HG02852 (cell line): Measurements from ENCODE around the gene TULP3.

ENCODE experiments used
- ATAC-seq: cut with Tn5 transposase; IDR thresholded peaks from one replicate; pipeline ENCODE4 v1.9.1; 2021; ENCODE audit warnings: mild to moderate bottlenecking, moderate library complexity; ENCODE audit not compliant: unreplicated experiment

Gene TULP3

DNA sequence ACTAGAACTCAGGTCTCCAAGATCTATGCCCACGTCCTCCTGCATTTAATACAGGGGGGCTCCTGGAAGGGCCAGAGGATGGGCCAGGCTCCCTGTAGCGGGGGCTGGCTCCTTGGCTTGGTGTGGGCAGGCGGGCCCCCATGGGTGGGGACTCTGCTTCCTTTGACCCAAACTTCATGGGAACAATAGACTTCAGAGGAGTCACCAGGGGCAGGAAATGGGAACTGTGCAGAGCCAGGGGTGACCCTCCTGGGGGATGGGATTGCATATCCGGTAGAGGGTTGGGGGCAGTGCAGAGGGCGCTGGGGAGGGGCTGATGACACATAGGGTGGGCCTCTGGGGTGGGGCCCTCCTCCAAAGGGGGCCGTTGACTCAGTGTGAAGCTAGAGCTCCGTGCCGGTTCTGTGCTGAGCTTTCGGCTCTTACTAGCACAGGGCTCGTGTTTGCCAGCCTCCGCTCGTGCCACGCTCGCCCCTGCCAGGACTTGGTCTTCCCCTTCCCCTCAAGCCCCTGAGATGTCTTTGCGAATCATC lies 73.1 kb downstream of the TULP3 start:
- no peak for ATAC-seq

DNA sequence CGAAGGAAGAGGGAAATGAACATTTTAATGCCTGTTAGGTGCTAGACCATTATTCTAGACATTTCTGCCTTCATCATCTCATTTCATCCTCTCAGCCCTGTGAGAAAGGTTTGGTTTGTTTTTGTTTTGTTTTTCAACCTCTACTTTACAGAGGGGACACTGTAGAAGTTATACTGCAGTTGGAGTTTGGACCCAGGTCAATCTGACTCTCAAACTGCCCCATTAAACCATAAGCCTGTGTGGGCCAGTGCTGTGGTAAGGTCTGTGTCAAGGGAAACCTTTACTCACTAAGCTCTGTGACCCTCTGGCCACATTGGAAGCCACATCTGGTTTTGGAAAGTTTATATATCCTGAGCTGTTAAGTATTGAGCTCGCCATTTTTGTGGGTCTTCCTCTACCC lies 77.0 kb downstream of the TULP3 start:
- no peak for ATAC-seq

DNA sequence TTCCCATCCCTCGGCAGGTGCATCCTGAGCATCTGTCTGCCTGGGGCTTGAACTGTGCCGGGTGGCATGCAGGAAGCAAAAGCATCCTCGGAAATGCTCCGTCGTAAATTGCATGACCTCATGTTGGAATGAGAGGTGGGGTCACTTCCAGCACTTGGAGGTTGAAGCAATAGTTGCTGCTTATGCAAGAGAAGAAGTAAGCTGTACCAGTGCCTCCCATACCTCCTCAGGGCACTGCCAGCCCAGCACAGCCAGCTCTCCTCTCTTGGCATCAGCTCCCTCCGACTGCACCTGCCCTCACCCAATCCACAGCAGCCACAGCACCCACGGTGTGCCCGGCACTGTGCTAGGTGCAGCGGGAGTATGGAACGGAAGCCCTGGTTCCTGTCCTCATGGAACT lies 80.1 kb downstream of the TULP3 start:
- no peak for ATAC-seq

DNA sequence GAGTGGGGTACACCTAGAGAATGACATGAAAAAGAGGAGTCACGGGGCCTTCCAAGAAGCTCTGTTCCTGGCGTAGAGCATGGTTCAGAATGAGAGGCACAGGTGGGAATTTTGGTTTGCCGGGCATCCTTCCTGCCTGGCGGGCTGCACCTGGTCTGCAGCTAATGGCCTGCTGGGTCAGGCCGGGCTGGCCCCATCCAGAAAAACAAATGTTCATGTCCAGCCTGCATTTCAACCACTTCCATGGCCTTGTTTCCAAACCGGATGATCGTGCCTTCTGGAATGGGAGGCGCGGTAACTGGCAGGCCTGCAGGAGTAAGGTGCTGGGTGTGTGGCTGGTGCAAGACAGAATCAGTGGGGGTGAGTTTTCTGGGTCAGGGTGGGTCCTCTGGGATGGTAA lies 82.9 kb downstream of the TULP3 start:
- no peak for ATAC-seq

GRCh38 chr12:2974560-2974971 lies 83.9 kb downstream of the TULP3 start:
- ATAC-seq: no peak

- ATAC-seq: no peak
These were observed 85.9 kb downstream of the TULP3 start for GRCh38 chr12:2976581-2976996.

DNA sequence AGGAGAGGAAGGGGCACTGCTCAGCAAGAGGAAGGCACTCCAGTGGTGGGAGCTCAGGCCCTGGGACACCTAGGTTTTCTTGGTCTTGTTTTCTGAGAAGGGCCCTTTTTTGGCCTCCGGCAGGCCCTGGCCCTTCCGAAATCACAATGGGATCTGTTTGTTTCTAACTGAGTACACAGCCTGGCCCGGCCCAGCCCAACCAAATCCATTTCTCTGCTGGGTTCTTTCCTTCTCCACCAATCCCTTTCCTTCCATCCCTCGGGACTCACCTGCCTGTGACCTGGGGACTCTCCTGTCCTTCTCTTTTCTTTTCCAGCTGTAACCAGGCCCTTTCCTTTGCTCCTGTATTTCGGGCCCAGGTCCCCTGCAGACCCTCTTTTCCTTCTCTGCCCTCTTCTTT lies 87.1 kb downstream of the TULP3 start:
- no peak for ATAC-seq

- no peak for ATAC-seq
These were observed 89.1 kb downstream of the TULP3 start for GRCh38 chr12:2979806-2980205.

GRCh38 chr12:2980630-2981029 lies 89.9 kb downstream of the TULP3 start:
- no peak for ATAC-seq

DNA sequence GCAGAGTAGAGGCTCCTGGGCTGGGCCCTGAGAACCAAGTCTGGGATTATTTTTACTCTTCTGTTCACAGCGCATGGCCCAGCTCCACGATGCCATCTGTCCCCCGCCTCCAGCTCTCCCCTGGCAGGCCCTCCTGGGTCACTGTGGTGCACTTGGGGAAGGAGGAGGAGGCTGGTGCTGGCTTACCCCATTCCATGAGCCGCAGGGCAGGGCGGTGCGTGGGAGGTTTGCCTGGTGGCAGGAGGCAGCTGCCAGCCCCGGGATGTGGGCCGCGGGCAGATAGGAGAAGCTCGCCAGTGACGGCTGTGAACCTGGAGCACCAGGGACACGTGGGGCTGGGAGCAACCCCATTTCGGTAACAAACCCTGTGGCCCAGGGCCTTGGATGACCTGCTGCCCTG lies 91.7 kb downstream of the TULP3 start:
- no peak for ATAC-seq

DNA sequence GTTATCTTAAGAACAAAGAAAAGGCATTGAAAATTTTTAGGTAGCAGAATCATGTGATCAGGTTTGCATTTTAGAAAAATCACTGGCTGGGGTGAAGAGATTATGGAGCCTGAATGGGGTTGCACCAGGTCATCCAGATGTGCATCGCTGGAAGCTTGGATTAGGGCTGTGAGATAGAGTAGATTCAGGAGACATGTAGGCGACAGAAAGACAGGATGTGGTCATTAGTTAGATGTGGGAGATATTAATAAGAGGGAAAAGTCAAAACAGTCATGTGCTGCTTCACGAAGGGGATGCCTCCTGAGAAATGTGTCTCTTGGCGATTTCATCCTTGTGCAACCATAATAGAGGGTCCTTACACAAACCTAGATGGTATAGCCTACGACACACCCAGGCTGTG lies 93.6 kb downstream of the TULP3 start:
- ATAC-seq: no peak

DNA sequence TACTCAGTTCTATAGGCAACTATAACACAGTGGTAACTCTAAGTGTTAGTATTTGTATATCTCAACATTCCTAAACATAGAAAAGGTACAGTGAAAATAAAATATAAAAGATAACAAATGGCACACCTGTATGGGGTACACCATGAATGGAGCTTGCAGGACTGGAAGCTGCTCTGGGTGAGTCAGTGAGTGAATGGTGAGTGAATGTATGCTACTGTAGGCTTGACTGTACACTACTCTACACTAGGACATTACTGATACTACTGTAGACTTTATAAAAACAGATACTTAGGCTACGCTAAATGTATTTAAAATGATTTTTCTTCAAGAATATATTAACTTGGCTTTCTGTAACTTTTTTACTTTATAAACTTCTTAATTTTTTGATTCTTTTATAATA lies 94.0 kb downstream of the TULP3 start:
- ATAC-seq: no peak

DNA sequence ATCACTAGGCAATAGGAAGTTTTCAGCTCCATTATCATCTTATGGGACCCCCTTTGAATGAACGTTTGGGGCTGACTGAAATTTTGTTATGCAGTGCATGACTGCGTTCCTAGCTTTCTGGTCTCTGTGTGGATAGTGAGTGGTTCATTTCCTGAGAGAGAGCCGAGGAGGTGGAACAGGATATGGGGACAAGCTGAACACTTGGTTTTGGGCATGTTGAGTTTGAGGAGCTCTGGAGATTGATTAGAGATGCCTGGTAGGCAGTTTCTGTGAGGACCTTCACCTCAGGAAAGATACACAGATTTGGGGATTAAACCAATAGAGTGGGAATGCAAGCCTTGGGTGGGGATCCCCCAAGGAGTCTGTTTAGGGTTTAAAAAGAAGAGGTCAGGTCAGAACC lies 96.2 kb downstream of the TULP3 start:
- ATAC-seq: no peak

- ATAC-seq: no peak
These were observed 97.8 kb downstream of the TULP3 start for GRCh38 chr12:2988494-2988893.
